ENCODE results near the gene UFM1.

DNA sequence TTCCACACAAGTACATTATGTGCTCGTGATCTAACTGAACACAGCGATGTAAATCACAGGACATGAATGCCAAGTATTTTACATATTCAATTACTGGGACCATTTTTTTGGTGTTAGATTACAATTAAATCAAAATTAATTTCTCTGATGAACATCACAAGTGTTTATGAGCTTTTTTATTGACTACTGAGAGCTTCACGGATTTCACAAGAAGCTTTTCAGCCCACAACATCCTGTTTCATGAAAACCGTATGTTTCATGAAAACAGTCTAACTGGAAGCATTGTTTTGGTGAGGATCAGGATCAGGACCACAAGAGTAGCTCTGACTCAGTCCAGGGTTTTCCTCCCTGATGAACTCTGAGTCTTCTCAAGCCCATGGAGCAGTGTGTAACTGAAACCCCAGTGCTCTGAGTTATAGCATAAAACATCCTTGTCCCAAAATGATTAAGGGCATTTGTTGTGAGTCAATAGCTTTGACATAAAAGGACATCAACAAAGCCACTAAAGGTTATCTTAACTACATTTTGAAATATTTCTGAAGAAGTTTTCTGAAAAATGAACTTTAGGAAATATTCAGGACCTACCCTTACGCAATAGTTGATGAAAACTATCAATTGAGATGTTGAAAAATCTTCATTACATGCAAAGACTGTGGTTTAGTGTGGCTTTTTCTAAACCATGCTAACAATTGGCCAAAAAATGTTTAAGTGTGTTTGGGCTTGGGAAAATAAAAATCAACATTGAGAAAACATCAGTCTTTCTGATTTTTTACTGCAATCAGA is 49.3 kb downstream of the UFM1 start:
- TF ChIP-seq, protein P1, sequence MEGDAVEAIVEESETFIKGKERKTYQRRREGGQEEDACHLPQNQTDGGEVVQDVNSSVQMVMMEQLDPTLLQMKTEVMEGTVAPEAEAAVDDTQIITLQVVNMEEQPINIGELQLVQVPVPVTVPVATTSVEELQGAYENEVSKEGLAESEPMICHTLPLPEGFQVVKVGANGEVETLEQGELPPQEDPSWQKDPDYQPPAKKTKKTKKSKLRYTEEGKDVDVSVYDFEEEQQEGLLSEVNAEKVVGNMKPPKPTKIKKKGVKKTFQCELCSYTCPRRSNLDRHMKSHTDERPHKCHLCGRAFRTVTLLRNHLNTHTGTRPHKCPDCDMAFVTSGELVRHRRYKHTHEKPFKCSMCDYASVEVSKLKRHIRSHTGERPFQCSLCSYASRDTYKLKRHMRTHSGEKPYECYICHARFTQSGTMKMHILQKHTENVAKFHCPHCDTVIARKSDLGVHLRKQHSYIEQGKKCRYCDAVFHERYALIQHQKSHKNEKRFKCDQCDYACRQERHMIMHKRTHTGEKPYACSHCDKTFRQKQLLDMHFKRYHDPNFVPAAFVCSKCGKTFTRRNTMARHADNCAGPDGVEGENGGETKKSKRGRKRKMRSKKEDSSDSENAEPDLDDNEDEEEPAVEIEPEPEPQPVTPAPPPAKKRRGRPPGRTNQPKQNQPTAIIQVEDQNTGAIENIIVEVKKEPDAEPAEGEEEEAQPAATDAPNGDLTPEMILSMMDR (IDR thresholded peaks at IDR 0.05) = no peak
- no peak for TF ChIP-seq EZH2 (IDR thresholded peaks at IDR 0.05; ENCODE audit: borderline replicate concordance, insufficient read depth, low read depth, low read length, poor library complexity, severe bottlenecking)

Measured in B cell (primary cell).